Inferior parietal cortex (tissue), 1 donor: Measurements from ENCODE around the gene CACHD1.

Experiments used
- DNase-seq: peaks from one replicate; pipeline ENCODE4 v3.0.0-alpha.2; 2016; ENCODE audit errors: extremely low spot score

The CACHD1 gene

DNA sequence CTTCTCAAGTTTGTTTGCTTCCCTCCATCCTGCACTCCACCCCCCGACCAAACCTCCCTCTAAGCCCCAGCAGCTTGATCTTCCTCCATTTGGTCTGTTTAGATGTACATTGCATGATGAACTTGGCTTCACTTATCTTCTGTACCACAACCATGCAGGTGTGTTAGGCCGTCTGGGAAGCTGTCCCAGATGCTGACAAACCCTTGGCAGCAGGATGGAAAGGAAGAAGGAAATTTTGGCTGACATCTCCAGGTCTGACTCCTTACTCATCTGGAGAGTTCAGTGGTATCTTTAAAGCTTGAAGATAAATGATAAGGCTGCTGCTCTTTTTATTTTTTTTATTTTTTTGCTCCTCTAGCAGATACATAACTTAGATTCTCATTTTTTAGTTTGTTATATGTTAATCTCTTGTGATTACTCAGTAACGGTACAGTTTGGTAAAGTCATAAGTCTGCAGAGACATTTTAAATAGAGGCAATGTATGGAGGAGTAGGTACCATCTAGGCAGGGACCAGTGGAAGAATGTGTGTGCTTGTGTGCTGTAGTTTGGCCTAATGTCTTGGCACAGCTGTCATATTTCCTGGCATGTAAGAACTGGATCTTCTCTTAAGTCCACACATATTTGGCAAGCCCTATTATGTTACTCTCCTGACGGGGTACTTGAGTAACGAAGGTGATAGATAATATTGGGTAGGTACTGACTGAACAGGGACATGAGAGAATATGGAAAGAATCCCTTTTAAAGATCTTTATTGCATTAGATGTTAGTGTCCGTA lies 79.7 kb downstream of the CACHD1 start:
- no peak for DNase-seq

DNA sequence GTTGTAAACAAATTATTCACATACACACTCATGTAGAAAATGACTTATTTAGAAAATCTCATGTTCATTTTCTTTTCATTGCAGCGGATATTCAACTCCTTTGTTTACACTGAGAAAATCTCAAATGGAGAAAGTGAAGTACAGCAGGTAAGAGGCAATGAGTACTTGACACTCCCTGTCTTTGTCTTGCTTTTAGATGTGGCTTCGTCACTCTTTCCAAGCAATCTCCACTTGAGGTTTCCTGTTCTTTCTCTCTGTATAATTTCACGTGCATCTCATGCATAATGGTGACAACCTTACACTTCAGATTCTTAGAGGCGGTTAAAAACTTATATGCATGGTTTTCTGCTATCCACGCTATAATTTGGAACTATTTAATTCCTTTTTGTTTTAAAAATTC lies 80.6 kb downstream of the CACHD1 start:
- DNase-seq = no peak

DNA sequence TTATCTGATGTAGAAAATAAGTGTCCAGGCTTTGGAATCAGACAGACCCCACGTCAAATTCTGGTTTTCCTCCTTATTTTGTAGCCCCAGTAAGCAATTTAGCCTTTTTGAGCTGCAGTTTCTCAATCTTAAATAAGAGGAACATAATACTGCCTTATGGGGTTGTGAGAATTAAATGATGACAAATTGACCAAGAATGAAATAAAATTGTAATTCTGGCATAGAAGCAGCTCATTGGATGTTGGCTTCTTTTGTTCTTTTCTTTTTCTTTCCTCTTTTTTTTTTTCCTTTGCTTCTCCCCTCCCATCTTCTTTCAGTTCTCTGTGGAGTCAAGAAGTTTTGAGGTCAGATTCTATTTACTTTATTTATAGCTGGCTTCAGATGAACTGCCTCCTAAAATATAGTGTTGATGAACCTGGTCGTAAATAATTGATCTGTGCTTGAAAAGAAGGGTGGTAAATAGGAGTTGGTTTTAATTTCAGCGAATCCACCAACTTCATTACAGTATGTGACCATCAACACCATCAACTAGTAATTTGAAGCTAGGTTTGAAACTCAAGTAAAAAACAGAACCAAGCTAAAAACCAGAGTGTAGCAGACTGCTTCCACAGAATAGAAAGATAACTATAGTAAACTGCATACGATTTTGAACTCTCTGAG lies 81.1 kb downstream of the CACHD1 start:
- no peak for DNase-seq

DNA sequence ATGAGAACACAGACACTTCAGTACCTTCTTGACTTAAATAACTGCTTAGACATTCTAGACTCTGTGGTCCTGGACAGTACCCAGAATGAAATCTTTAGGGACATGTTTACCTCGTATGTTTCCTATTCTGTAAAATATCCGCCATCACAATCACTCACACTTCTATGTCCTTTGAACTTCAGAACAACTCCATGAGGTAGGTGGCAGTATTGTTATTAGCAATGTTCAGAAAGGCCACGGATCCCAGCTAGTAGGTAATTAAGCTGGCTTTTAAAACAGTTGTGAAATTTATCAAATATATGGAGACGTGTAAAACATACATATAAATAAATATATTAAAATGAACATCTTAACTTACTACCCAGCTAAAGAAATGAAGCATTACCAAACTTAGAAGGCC lies 83.4 kb downstream of the CACHD1 start:
- DNase-seq = no peak

DNA sequence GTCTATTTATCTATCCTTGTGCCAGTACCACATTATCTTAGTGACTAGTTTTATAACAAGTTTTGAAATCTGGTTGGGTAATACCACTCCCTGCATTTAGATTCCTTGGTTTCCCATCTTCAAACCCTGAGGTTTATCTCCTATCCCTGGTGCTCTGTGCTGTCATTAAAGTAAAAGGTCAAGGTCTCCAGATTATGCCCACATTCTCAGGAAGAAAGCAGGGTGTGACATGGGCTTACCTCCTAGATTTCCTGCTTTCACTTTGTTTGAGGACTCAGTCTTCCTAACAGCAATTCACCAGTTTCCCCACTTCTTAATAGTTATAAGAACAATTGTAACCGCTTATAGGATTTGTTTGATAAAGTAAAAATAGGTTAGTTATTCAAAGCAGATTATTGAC lies 86.0 kb downstream of the CACHD1 start:
- DNase-seq = no peak

DNA sequence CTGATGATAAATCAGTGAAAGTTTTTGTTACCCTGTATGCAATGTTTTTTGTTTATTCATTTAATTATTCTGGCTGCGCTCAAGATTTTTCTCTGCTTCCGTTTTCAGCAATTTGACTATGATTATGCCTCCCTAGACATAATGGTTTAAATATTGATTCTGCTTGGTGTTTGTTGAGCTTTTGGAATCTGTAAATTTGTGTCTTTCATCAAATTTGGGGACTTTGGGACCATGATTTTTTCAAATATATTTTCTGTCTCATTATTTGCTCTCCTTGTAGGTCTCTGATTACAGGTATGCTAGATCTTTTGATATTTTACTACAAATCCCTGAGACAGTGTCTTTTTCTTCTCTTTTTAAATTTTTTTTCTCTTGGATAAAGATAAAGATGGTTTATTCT lies 92.1 kb downstream of the CACHD1 start:
- no peak for DNase-seq

DNA sequence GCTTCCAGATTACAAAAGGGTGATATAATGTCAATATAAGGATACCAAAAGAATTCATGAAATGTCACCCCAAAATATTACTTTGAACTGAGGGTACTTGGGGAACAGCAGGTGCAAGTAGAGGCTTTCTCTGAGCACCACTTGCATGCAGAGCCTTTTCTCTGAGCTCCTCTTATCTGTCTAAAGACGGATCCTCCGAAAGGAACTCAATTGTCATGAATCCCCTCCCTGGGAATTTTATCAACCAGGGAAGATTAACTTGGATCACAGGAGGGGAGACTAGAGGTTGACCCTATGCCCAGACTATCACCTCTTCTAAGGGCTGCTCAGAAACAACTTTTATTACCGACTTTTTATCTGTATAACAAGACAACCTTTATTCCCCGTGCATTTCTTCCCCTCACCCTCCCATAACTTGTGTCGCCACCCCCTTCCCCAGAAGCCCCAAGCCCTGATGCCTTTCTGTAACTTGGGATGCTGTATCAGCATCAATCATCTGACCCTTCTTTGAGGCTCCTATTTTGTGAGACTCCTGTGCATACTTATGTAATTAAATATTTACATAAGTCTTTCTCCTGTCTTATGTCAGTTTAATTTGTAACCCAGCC lies 94.1 kb downstream of the CACHD1 start:
- DNase-seq = no peak

DNA sequence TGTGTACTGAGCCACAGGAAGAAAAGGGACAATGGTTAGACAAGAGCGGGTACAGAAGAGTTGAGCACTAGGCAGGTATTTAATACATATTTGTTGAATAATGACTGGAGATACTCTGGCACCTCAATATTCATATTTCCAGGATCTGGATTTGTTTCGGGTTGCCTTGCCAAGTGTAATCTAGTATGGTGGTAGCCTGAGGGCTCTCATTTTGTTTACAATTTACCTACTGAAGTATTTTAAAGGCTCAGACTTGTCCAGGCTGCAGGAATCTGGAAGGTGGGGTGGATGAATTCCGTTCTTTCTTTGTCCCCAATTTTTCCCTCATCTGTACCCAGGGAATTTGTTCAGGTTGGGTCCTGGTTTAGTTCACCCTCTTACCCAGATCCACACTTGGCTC lies 95.0 kb downstream of the CACHD1 start:
- no peak for DNase-seq

DNA sequence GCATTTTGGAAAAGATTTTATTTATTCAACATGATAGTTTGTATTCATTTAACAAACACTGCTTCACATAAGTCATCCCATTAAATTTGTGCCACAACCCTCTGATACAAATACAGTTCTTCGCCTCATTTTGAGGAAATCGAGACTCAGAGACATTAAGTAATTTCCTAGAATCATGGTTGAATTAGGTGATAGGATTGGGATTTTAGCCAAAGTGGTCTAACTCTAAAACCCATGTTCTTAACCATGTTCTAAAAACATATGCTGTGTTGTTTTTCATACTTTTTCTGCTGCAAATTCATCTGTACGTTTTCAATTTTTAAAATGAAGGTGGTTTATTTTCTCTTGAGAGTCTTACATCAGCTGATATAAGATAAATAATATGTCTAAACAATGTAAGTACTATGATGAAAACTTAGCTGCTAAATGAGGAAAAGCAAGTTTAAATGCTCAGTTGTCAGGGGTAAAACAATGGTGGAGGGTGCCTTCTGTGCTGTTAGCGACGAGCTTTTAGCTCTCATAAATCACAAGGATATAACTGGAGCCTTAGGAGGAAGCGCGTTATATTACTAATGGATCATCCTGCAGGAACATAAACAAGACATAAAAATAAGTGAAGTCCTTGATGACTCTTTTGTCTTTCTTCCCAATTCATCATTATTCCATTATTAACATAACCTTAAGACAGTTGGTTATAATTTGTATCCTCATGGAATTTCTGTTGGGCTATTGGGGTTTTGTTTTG lies 97.7 kb downstream of the CACHD1 start:
- no peak for DNase-seq

DNA sequence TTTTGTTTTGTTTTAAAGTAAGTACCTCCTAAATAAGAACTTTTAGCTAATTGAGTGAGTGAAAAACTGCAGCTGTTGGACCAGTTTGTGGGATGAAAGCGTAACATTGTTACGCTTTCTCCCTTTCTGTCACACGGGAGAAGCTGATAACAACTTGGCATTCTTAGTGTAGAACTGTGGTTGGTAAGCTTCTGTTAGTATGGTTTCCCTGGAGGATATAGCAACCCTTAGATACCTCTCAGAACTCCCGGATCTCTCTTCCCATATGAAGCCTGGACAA lies 98.2 kb downstream of the CACHD1 start:
- DNase-seq = no peak

DNA sequence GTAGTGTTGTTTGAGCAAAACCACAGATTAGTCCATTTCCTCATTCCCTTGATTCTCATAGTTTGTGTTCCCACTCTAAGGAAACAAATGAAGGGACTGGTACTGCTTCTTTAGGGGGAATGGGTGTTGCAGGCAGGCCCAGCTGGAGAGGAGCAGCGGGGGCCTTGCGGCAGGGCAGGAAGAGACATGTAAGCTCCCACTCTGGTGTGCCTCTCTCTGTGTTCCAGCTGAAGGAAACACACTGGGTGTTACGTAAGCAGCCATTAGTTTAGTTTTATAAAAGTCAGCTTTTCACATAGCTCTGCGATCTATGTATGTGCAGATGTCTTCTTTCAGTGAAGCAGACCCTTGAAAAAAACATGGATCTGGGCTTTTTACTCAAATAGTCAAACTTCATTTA lies 99.5 kb downstream of the CACHD1 start:
- no peak for DNase-seq

DNA sequence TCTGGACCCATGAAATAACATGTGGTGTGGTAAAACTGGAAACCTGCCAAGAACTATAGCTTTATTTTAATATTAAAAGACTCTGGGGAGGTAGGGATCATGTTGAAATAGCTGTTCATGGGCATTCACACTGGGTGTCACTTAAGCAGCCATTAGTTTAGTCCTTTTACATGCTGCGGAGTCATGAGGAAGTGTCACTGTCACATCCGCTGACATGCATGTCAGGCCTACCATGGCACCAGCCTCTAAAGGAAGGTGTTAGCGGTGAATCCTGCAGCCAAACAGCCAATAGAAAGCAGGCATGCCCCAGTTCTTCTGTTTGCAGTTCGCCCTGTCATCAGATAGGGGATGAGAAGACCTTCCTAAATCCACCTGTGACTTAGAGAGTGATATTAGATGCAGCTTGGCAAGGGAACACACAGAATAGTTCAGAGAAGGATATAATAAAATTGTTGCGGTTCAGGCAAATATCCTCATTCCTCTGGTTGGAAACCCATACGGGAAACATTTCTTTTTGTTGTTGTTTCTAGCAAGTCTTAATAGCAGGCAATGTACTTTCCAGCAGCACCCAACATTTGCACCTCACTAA lies 100.4 kb downstream of the CACHD1 start:
- DNase-seq = no peak

DNA sequence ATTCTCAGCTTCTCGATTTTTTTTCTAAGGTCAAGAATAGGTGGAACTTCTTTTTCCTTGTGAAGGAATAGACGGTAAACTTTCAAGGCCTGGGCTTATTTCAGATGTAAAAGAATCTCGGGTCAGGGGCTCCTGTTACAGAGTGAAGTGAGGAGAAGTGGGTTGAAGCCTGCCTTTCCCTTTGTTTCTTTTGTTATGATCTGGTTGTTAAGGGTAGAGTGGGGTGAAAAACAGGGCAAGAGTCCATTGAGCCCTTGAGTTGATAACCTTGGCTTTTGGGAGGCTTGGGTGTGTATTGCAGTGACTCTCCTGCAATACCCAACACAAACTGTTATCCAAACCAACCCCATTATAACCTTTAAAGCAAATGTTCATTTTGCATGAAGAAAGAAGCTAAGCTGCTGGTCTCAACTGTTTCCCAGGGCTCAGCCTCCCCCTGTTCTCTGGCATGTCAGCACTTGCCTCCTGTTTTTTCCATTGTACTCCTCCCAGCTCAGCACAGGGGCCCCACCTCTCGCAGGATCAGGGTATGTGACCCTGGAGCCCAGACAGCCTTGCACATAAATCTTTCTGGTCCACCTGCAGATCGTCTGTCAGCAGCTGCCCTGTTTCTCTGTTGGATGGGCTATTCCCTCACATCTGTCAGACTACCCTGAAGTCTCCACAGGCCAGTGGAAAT lies 102.4 kb downstream of the CACHD1 start:
- no peak for DNase-seq

DNA sequence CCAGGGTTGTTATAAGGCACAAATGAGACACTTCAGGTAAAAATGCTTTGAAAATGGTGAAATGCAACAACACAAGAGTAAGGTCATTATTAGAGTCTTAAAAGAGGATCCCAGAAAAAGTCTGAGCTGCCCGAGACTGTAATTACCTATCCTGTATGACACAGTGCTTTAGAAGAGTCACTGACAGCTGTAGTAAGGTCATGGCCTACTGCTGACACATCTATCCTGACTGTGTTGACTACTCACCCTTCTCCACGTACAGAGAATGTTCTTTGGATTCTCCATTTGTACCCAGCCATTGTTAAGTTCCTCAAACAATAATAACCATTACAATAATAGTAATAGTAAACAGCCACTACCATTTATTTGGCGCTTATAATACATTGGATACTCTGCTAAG lies 104.4 kb downstream of the CACHD1 start:
- no peak for DNase-seq

DNA sequence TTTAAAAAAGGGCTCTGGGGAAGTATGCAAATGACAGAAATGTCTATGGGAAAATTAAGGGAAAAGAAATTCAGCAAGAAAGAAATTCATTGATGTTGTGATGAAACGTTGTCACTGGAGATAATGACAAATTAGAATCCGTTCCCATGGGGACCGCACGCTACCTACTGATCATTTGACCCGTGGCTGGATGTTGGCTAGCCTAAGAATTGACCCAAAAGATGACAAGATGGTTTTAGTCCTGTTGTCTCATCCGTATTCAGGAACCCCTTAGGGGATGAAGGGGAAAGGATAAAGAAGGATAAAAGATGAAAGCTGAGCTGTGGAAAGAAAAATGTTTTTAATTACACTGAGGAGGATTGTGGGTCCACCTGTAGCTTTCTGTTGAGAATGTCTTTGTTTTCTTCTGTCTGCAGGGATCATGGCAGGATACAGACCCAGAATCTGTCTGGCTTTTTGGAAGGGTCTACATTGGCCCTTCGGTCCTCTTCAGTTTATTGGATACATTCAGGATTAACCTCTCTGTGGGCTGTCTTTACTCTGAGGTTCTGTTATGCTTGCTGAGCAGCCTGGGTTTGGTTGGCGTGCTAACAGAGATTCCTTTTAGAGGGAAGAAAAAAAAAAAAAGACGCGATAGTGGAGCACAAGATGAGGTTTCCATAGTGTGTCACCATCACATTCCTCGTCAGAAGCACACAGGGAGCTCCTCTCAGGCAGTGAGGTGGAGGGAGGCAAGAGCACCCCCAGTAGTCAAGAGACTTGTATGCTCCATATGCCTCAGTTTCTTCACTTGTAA lies 106.2 kb downstream of the CACHD1 start:
- DNase-seq = no peak

DNA sequence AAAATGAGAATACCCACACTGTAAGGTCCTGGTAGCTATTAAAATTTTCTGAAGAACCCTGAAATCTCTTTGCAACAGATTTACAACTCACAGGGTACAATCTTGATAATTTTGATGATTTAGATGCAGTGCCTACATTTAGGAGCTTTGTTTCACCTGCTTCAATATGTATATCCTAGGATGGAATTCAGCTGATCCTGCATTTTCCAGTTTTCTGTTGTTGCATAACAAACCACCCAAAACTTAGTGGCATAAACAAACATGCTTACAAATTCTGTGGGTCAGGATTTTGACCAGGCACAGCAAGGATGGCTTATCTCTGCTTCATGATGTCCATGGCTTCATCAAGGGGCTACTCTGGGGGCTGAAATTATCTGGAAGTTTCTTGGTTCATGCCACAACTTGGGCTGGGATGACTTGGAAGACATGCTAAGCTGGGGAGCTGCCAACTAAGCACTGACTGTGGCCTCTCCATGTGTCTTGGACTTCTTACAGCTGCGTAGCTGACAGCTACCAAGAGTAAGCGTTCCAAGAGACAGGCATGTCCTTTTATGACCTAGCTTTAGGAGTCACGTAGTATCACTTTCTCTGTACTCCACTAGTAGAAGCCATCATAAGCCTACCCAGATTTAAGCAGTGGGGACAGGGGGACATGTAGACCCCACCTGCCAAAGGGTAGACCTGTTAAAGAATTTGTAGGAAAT lies 108.5 kb downstream of the CACHD1 start:
- no peak for DNase-seq

DNA sequence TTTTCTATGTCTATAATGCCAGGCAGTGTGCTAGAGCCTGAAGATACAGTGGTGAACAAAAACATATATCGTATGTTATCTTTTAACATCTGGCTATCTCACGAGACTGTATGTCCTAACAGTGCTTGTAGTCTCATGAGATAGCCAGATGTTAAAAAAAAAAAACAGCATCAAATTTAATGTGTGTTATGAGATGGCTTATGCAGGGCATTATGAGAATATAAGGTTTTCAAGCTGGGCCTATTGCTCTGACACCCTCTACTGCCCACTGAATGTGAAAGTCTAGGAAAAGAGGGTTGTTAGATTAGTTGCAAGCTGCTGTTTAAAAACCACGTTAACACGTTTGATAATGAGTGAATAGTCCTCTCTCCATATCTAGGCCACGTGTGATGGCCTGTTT lies 109.8 kb downstream of the CACHD1 start:
- DNase-seq = no peak

DNA sequence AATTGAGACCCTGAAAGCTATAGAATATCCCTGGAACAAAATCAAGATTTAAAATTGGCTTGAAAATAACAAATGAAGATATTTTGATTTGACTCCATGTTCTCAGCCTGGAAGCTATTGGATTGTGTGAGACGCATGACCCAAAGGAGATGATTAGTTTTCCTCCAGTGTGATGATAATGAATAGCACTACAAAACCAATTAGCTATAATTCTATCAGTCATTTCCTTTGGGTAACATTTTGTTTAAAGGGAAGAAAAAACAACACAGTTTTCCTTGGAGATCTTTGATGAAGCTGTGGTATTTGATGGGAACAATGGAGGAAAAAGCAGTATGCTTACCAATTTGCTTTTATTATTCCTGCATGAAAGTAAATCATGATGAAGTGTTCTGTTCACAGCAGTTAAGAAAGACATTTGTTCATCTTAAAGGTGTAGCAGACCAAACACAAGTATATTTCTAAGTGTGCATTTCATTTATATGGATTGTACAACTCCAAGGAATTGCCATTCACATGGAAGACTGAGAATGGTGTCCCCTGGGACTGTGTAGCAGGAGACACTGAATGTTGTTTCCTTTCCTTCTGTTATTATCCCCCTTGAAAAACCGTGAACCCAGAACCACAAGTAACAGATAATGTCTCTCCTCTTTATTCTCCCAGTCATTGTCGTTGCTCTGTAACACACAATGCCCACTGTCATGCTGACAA lies 111.4 kb downstream of the CACHD1 start:
- DNase-seq = no peak

DNA sequence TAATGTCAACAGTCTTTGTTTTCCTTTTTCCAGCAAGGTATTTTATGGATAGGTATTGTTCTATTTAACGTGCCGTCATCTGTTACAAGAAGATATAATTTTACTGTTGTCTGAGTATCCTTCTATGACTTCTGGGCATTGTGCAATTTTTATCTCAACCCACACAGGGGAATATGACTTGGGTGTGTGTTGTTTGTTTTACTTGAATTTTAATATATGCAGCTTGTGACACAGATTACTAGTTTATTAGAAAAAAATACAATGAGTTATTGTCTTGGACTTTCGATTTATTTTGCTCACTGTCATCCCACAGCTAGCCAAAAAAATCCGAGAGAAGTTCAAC lies 111.9 kb downstream of the CACHD1 start:
- no peak for DNase-seq

DNA sequence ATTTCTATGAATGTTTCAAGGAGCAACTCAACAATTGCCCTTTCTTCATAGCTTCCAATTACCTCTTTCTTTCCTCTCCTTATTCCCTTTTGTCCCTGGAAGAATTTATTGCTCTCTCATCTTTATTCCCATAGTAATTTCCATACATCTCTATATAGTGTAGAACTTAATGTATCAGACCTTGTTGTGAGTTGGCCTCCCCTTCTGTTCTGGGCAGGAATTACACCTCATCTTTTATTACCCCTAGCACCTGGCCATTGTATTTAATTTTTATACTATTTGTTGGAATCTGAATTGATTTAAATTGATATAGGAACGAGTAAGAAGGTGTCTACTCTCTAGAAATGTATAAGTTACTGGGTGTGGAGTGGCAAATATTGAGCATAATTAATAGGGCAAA lies 114.5 kb downstream of the CACHD1 start:
- no peak for DNase-seq
